ENCODE data around the gene NHLRC3.
"Not testable (repeated sequence)": the region's sequence is repeated elsewhere in the genome, so short reads cannot be mapped to it uniquely, and the experiment has no call there.

NHLRC3 gene

DNA sequence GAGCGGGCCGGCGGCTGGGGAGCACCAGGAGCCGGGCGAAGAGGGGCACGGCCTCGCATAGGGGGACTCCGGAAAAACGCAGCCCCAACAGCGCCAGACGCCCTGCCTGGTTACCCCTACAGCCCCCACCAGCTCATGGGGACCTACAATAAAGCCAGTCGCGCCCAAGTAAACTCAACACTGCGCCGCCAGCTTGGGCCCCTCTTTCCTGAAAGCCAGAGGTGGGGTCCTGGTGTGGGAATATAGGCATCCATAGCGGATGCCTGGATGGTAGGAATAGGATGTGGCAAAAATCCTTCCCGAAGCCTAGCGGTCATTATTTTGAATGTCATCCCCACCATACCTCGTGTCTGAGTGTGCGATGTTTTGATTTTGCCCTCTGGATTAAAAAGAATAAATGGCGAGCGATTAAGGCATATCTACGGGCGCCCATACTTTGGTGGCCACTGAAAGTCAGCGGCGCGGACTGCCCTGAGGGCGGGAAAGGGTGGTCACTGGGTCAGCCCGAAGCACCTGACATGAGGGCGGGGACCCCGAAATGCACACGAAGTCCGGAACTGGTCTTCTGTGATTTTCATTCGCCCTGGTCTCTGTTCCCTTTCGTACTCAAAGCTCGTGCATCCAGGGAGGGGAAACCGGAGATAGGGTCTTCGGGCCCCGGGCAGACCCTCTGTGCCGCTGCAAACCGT is at the start of gene NHLRC3, which contains the start of gene PROSER1:
NHLRC3 (plus strand) TSS at position 577 of the 689 bp plus-strand sequence. CDS start 184 bp downstream, outside the sequence.
PROSER1 (minus strand) TSS at position 210 of the 689 bp plus-strand sequence. CDS start 847 bp downstream, outside the sequence.
- DNase-seq = peak; percentile 76

DNA sequence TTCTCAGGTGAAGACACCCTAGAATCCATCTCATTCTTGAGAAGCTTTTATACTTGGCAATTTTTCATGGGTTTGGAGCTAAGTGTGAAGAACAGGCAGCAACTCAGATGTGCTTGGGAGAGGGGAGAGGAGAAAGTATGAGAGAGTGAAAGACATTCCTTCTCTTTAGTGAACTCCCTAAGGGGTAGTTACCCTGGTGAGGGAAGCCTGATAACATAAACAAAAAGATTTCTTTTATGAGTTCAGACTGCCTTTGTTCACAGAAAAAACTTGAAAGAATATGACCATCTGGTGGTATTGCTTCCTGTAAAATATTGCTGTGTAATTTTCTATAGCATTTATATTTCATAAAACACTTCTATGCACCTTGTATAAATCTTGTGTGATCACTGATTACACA is 47.6 kb upstream of the NHLRC3 start, which contains the start of gene STOML3:
STOML3 (minus strand) TSS at position 139 of the 400 bp plus-strand sequence; CDS start at position 29, 110 bp downstream.
- no peak for DNase-seq

GRCh38 chr13:38993381-38993780 is 44.9 kb upstream of the NHLRC3 start:
- no peak for DNase-seq

DNA sequence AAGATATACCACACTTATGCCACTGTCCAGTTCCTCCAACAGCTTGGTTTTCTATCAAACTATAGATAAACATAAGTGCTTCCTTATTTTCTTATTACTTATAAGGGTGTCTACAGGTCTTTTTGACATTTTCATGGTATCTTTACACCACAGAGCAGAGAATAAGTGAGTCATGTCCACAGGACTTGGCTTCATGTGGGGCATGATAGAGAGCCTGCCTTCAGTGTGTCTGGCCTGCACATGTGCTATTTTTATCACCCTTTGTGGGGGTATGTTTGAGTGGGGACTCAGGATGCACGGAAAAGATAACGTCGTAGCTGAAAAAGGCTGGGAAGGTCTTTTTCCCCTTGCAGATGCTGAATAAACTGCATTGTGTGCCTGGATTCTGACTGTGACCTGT is 39.5 kb upstream of the NHLRC3 start:
- DNase-seq = no peak

DNA sequence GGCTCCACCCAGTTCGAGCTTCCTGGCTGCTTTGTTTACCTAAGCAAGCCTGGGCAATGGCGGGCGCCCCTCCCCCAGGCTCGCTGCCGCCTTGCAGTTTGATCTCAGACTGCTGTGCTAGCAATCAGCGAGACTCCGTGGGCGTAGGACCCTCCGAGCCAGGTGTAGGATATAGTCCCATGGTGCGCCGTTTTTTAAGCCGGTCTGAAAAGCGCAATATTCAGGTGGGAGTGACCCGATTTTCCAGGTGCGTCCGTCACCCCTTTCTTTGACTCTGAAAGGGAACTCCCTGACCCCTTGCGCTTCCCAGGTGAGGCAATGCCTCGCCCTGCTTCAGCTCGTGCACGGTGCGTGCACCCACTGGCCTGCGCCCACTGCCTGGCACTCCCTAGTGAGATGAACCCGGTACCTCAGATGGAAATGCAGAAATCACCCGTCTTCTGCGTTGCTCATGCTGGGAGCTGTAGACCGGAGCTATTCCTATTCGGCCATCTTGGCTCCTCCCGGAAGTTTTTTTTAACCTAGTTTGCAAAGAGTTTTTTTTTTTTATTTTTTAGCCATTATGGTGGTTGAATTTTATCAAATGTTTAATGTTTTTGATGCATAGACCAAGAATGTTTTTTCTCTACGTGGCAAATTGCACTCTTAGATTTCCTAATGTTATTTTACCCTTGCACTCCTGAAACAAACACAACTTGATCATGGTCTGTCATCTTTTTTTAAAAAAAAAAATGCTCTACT is 31.7 kb upstream of the NHLRC3 start:
- not testable (repeated sequence) for DNase-seq

- DNase-seq = no peak
Observed at GRCh38 chr13:39012608-39013007, 25.6 kb upstream of the NHLRC3 start.

GRCh38 chr13:39013462-39013861 is 24.8 kb upstream of the NHLRC3 start:
- no peak for DNase-seq

- DNase-seq = no peak
Observed at GRCh38 chr13:39016087-39016486, 22.2 kb upstream of the NHLRC3 start.

DNA sequence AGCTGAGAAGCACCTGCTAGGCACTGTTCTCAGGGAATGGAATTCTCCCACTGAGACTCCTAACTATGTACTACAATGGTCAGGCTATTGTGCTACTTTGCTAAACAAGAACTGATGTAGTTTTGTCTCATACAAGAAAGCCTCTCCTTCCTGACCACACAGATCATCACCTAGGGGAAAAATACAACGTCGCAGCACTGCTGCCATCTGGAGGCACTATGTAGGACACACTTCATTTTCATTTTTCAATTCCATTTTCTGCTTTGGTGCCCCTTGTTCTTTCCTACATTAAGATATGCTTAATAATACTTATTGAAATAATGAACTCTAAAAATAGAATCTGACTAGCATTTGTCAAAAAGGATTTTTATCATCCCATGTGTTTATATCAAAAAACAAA is 21.5 kb upstream of the NHLRC3 start:
- no peak for DNase-seq

- DNase-seq = no peak
Observed at GRCh38 chr13:39020853-39021462, 17.3 kb upstream of the NHLRC3 start.

DNA sequence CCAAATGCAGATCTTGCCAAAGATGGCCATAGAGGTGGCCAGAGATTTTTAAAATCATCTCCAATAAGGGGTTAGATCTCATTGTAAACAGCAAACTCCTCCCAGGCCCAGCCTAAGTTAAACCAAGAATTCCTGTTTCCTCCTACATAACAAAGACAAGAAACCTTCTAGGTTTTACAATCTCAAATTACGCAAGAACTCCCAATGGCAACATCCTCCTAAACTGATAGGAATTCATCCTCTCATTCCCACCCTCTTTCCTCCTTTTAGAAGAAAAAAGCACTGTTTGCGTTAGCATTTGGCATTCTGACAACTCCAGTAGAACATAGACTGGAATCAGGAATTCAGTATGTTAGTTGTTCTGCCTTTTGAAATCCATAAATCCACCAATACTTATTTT is 14.9 kb upstream of the NHLRC3 start:
- no peak for DNase-seq

DNA sequence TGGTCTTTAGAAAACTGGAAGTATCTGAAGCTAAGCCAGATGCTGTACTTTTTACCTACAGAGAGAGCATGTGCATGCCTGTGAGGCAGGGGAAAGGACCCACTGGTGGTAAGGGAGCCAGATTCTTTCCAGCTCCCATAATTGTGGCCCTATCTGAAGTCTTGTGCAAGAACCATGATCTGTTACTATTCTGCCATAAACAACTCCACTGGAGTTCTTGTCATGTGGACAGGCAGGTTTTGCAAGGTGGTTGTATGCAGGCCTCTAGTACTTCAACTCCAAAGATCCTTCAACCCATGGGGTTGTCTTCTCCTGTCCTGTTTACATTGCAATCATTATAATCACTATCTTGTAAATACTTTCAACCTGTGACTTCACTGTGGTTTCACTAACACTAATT is 14.5 kb upstream of the NHLRC3 start:
- DNase-seq = no peak

DNA sequence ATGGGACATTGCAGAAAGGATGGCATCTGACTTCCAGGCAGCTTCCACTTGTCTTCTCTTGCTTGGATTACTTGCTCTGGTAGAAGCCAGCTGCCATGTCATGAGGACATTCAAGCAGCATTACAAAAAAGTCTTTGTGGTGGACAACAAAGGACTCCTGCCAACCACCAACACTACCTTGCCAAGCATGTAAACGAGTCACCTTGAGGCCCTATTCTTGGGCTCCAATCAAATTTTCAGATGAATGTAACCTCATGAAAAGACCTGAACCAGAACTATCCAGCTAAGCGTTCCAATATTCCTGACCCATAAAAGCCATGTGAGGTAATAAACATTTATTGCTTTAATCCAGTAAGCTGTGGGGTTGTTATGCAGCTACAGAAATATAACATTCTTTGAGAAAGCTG is 12.8 kb upstream of the NHLRC3 start:
- DNase-seq = no peak

DNA sequence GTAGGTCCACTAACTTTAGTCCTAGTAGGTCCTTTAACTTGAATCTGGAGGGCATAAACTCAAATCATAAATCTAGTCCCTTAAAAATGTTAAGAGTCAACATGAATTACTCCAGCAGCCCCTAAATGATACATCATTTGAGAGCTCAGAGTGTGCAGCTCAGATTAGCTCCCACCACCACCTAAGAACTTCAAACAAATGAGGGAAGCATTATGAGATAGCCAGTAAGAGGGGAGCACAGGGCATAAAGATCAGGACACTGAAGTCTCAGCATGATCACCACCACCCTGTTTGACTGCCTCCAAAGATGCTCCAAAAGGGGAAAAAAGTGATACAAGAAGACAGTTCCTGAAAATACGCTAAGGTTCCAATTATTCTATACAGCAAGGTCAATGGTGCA is 6.1 kb upstream of the NHLRC3 start:
- no peak for DNase-seq

GRCh38 chr13:39034085-39034484 is 4.2 kb upstream of the NHLRC3 start:
- no peak for DNase-seq

GRCh38 chr13:39035204-39035603 is 3.1 kb upstream of the NHLRC3 start:
- DNase-seq = no peak

GRCh38 chr13:39035799-39036198 is 2.5 kb upstream of the NHLRC3 start:
- DNase-seq = no peak

DNA sequence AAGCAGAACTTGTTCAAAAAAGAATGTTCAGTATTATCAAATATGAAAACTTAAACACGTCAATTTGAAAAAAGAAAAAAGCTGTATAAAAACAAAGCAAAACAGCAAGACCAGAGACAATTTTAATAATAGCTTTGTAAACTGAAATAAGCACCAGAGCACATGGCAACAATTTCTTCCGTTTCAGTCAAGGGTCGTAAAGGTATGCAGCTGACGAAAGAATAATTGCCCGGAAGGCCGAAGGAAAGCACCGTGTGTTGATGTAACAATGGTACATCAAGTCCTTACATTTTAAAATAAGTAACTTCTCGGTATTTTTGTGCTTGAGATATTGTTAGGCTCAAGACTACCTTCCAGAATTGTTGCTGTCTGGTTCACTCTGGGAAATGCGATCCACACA is 2.0 kb upstream of the NHLRC3 start:
- DNase-seq = no peak

DNA sequence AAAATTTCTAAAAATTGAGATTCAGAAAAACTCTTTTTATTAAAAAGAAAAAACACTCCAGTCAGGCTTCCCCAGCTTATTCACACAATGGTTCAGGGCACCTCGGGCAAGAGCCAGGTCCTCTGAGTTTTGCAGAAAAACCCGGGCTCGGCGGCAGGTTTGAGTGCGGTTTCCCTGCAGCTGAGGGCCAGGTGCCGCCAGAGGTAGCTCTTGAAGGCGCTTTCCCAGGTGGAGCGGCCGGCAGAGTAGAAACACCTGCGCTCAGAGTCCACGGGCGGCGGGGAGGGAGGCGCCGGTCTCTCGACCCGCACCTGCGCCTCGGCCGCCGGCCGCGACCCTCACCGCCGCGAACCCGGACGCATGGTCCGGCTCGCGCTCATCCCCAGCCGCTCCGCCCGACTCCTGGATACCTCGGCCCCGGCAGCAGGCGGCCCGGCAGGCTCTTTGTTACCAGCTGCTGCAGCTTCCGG is 811 bp upstream of the NHLRC3 start:
- no peak for DNase-seq

DNA sequence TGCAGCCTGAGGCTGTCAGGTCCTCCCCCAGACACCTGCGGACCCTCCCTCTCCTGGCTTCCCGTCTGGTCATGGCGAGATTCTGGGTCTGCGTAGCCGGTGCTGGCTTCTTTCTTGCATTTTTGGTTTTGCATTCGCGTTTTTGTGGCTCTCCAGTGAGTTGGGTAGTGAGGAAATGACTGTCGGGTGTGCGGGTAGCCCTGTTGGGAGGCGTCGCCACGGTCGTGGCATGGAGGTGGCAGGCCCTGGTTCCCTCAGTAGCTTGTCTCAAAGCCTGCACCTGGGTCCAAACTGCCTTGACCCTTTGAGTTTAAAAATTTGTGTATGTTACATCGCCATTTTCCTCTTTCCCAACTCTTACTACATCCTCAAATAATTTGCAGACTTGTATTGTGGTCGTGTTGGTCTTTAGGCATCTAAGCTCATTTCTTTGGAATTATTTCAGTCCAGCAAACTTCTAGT is 344 bp downstream of the NHLRC3 start:
- DNase-seq = peak; percentile 43

DNA sequence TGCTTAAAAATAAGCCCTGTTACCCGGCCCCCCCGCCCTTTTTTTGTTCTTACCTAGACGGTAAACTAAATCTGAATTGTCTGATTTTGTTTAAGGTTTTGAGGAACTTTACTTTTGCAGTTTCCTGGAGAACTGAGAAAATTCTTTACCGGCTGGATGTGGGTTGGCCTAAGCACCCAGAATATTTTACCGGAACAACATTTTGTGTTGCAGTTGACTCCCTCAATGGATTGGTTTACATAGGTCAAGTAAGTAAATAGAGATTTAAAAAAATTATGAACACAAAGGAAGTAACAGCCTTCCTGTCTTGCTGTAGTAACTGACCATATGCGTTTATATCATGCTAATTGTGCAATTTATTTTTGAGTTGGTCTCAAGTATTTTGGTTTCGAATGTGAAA is 785 bp downstream of the NHLRC3 start:
- no peak for DNase-seq

DNA sequence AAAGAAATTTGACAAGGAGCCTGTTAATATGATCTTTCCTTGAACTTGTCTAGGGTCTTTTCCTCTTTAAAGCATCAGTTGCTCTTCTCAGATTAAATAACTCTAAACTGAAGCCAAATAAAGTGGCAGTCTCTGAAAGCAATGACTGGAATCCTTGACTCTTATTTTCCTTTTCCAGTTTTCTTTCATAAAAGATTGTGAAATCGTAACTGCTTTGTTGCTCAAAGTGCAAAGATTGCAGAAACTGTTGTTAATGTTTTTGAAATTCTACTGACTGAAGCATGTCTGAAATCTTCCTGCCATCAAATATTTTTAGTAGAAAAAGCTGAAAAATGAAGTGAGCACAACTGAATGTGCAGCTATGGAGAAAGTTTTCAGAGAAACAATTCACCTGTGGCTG is 1.9 kb downstream of the NHLRC3 start:
- DNase-seq = no peak

GRCh38 chr13:39044536-39044935 is 6.3 kb downstream of the NHLRC3 start:
- DNase-seq = no peak

GRCh38 chr13:39047560-39047959 is 9.3 kb downstream of the NHLRC3 start:
- no peak for DNase-seq
